Frontal cortex (tissue), 4 donors: ENCODE results near the gene ALAD. TPM values are rescaled to one million over a fixed set of nuclear protein-coding genes. Genes with fewer than 3 reads are reported as not detected.

ENCODE experiments used
- DNase-seq, 2 donors: peaks; one replicate each; pipeline ENCODE4 v3.0.0; 2012; ENCODE audit warnings: low spot score in 2 of 2
- FAIRE-seq: peaks from 2 replicates; lab custom pipeline; 2012; peaks lifted over from hg19 to GRCh38; lab: Jason Lieb, UNC
- total RNA-seq: library from RNA; depleted of rRNA; stranded (reverse); fragments of >200 nt; gene quantifications from one replicate; pipeline ENCODE4 v1.2.3, GENCODE V29; 2014
- donor health status: control.
- donor health status: control.
- donor health status: control.

Gene ALAD
- total RNA-seq, 1 donor from 2014 or later: 11.4 TPM

GRCh38 chr9:113352411-113352810, 48.7 kb downstream of the ALAD start:
- FAIRE-seq: no peak

GRCh38 chr9:113352006-113352405, 49.1 kb downstream of the ALAD start:
- no peak for FAIRE-seq

More at GRCh38 chr9:113352411-113352810, 48.7 kb downstream of the ALAD start:
- DNase-seq: no peak

GRCh38 chr9:113350937-113351336, 50.1 kb downstream of the ALAD start:
- FAIRE-seq (no peak), DNase-seq (no peak)

More at GRCh38 chr9:113352006-113352405, 49.1 kb downstream of the ALAD start:
- DNase-seq: no peak

GRCh38 chr9:113350107-113350661, 50.9 kb downstream of the ALAD start:
- no peak for FAIRE-seq
- no peak for DNase-seq

- DNase-seq: peak in 1 of 2 donors; percentile 43
Measured at GRCh38 chr9:113349445-113350094, 51.5 kb downstream of the ALAD start, which contains the start of gene BSPRY. BSPRY (plus strand) TSS chr9:113349541; CDS start chr9:113349580, 39 bp downstream.

GRCh38 chr9:113349066-113349444, 52.0 kb downstream of the ALAD start:
- DNase-seq (no peak), FAIRE-seq (no peak)

More at GRCh38 chr9:113349445-113350094, 51.5 kb downstream of the ALAD start, which contains the start of gene BSPRY:
- no peak for FAIRE-seq

GRCh38 chr9:113348437-113348836, 52.6 kb downstream of the ALAD start:
- DNase-seq: no peak
- FAIRE-seq: no peak

GRCh38 chr9:113345671-113346070, 55.4 kb downstream of the ALAD start:
- FAIRE-seq (no peak), DNase-seq (no peak)

- FAIRE-seq: no peak
- DNase-seq: peak in 1 of 2 donors; percentile 19
Measured at GRCh38 chr9:113345190-113345589, 55.9 kb downstream of the ALAD start.

GRCh38 chr9:113343732-113344231, 57.3 kb downstream of the ALAD start:
- DNase-seq: peak; percentile 52 to 65
- no peak for FAIRE-seq

- no peak for FAIRE-seq
- DNase-seq: no peak
Measured at GRCh38 chr9:113341712-113342410, 59.2 kb downstream of the ALAD start.

GRCh38 chr9:113340011-113340699, 60.9 kb downstream of the ALAD start, which contains the start of gene WDR31:
WDR31 (minus strand) TSS chr9:113340275; CDS start chr9:113332022, 8,253 bp downstream.
- FAIRE-seq (no peak), DNase-seq (peak; percentile 81 to 87)

- FAIRE-seq (no peak), DNase-seq (no peak)
Measured at GRCh38 chr9:113337714-113338113, 63.4 kb downstream of the ALAD start.

Other genes starting within 250 kb of the ALAD start
- 9.8 TPM for gene FKBP15, start 180.0 kb downstream of the ALAD start, total RNA-seq
- 7.3 TPM for gene SLC31A1, start 179.7 kb downstream of the ALAD start, total RNA-seq
- 14.3 TPM for gene CDC26, start 125.7 kb downstream of the ALAD start, total RNA-seq
- gene PRPF4, start 125.6 kb downstream of the ALAD start, total RNA-seq: 23.6 TPM
- gene RNF183, start 97.9 kb downstream of the ALAD start, total RNA-seq: not detected
- 2.4 TPM for gene WDR31, start 61.0 kb downstream of the ALAD start, total RNA-seq
- gene BSPRY, start 51.7 kb downstream of the ALAD start, total RNA-seq: under 0.01 TPM
- 9.0 TPM for gene HDHD3, start 24.3 kb downstream of the ALAD start, total RNA-seq
- gene POLE3, start 9.4 kb upstream of the ALAD start, total RNA-seq: 39.5 TPM
- 1.2 TPM for gene C9orf43, start 9.5 kb upstream of the ALAD start, total RNA-seq
- 11.4 TPM for gene RGS3, start 62.4 kb upstream of the ALAD start, total RNA-seq